Cortex of kidney (tissue), 1 donor: ENCODE results near the gene LYPLA2.

Source experiments
- DNase-seq: peaks from one replicate; lab custom pipeline; 2025; lab: John Stamatoyannopoulos, UW

LYPLA2 gene

GRCh38 chr1:23837908-23838307, 47.0 kb downstream of the LYPLA2 start:
- no peak for DNase-seq

GRCh38 chr1:23838401-23838866, 47.5 kb downstream of the LYPLA2 start:
- no peak for DNase-seq

GRCh38 chr1:23843644-23844043, 52.7 kb downstream of the LYPLA2 start:
- no peak for DNase-seq
